ENCODE results near the gene MYH6.

MYH6 gene

DNA sequence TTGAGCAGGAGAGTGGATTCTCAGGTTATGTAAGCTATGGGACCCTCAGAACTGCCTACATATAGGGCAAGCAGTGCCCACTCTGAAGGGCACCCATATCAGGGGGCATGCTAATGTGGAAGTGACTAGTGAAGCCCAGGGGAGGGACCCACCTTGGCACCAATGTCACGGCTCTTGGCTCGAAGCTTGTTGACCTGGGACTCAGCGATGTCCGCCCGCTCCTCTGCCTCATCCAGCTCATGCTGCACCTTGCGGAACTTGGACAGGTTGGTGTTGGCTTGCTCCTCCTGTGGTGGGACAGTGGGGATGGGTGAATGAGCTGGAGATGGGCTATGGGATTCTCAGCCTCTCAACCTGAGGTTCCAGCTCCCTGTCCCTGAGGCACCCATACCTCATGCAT lies 25.8 kb downstream of the MYH6 start:
- TF ChIP-seq, protein P1, sequence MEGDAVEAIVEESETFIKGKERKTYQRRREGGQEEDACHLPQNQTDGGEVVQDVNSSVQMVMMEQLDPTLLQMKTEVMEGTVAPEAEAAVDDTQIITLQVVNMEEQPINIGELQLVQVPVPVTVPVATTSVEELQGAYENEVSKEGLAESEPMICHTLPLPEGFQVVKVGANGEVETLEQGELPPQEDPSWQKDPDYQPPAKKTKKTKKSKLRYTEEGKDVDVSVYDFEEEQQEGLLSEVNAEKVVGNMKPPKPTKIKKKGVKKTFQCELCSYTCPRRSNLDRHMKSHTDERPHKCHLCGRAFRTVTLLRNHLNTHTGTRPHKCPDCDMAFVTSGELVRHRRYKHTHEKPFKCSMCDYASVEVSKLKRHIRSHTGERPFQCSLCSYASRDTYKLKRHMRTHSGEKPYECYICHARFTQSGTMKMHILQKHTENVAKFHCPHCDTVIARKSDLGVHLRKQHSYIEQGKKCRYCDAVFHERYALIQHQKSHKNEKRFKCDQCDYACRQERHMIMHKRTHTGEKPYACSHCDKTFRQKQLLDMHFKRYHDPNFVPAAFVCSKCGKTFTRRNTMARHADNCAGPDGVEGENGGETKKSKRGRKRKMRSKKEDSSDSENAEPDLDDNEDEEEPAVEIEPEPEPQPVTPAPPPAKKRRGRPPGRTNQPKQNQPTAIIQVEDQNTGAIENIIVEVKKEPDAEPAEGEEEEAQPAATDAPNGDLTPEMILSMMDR (IDR thresholded peaks at IDR 0.05) = no peak

- TF ChIP-seq, protein P1 (IDR thresholded peaks at IDR 0.05) = no peak
Measured at GRCh38 chr14:23381871-23382270, 26.2 kb downstream of the MYH6 start.

GRCh38 chr14:23380976-23381375 lies 27.1 kb downstream of the MYH6 start:
- TF ChIP-seq, protein P1 (IDR thresholded peaks at IDR 0.05) = no peak

DNA sequence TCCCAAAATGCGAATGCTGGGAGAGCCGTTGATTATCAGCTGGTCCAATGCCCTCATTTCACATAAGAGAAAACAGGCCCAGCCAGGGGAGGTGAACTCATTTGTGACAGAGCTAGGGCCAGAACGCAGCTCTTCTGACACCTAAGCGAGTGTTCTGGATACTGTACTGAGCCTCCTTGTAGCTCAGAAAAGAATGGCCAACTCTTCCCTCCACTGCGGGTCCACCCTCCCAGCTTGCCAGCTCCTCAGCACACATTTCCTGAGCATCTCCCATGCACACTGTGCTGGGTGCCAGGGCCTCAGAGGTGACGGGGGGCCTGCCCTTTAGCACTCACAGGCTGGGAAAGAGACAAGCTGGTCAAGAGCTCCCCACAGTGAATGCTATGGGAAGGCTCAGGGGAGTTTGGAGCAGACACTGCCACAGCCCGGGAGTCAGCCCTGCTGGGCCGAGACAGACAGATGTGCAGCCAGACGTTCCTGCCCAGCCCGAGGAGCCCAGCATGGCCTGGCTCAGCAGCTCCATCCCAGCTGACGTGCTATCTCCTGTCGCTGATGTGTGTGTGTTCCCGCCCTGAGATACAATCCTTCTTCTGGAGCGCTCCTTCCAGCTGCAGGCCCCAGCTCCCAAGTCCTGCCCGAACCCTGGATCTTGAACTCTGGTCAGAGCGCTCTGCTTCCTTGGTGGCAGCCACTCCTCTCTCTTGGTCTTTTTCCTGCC lies 27.7 kb downstream of the MYH6 start:
- TF ChIP-seq, protein P1 (IDR thresholded peaks at IDR 0.05) = no peak; the same call in 1 of the 2 replicates

DNA sequence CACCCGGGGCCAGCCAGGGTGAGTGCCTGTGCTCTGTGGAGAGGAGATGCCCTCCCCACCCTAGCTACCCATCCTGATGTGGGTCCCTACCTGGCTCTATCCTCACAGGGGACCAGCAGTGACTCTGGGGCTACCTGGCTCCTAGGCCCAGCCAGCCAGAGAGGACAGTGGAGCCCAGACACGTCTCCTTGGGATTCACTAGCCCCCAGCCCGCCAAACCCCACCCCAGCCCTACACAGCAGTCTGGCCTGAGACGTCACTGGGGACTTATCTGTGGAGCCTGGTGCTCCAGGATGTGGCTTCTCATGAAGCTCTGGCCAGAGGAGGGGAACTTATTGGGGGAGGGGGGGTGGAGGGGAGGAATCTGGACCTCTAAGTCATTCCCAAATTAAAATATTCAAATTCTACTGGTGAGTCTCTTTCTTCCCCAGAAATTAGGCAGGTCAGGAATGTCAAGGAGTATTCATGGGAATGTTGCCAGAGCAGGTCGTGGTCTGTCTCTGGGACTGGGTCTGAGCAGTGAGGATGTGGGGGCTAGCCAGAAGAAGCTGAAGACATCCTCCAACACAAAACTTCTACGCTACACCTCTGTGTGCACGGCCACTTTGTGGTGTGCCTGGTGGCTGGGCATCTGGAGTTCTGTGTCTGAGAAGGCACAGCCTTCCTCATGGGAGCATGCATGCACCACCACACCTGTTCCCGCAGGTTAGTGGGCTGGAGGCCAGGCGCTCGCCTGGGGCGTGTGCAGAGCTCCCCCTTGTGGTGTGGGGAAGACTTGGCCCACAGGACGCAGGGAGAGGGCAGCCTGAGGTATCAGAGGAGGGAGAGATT lies 28.5 kb downstream of the MYH6 start:
- TF ChIP-seq, protein P1 (IDR thresholded peaks at IDR 0.05) = peak; percentile 96

DNA sequence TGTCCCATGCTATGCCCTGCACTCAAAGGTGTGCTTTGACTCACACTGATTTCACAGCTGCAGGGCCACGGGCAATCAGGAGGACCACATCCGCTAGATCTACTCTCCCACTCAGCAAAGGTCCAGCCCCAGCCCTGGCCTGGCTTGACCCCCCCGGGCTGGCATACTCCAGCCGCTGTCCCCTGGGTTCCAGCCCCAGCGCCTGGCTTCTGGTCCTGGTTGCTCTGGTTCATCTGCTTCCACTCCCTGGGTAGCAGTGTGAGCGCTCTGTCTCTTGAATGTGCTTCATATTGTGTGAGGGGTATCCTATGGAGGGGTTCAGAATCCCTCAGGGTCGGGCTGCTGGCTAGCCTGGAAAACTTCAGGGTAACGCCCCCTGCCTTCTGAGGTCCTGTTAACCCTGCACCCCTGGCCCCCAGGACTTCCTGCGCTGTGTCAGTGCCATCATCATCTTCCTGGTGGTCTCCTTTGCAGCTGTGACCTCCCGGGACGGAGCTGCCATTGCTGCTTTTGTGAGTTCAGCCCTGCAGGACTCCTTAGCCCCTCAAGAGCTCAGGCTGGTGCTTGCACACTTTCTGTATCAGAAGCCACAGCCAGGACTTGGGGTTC lies 29.4 kb downstream of the MYH6 start:
- TF ChIP-seq, protein P1 (IDR thresholded peaks at IDR 0.05) = no peak

Measured in LNCAP (cell line).